Transverse colon (tissue), 3 donors: ENCODE results near the gene LDHD.

Experiments used
- EP300 ChIP-seq: sonication (generic); formaldehyde crosslinking; IDR thresholded peaks from one replicate; pipeline ENCODE4 v1.6.1; 2017; ENCODE audit warnings: antibody characterized with exemption, low read depth
- POLR2A ChIP-seq: fragments of 450-650 bp; IDR thresholded peaks from one replicate; pipeline ENCODE4 v1.6.1; 2016; ENCODE audit warnings: antibody characterized with exemption, mild to moderate bottlenecking, moderate library complexity
- TF ChIP-seq, protein P1 (sequence below), 5 experiments: fragments of 200-600 bp in 3 of 5; fragments of 450-650 bp in 2 of 5; sonication (generic) in 3 of 5; IDR thresholded peaks; 1 replicate in 2 of 5; 2 replicates in 3 of 5; pipeline ENCODE4 v1.5.1; 2016 to 2017; ENCODE audit warnings: antibody characterized with exemption in 5 of 5, inconsistent platforms in 3 of 5, mild to moderate bottlenecking in 2 of 5, moderate library complexity in 1 of 5

- TF ChIP-seq, protein P1, sequence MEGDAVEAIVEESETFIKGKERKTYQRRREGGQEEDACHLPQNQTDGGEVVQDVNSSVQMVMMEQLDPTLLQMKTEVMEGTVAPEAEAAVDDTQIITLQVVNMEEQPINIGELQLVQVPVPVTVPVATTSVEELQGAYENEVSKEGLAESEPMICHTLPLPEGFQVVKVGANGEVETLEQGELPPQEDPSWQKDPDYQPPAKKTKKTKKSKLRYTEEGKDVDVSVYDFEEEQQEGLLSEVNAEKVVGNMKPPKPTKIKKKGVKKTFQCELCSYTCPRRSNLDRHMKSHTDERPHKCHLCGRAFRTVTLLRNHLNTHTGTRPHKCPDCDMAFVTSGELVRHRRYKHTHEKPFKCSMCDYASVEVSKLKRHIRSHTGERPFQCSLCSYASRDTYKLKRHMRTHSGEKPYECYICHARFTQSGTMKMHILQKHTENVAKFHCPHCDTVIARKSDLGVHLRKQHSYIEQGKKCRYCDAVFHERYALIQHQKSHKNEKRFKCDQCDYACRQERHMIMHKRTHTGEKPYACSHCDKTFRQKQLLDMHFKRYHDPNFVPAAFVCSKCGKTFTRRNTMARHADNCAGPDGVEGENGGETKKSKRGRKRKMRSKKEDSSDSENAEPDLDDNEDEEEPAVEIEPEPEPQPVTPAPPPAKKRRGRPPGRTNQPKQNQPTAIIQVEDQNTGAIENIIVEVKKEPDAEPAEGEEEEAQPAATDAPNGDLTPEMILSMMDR (IDR thresholded peaks at IDR 0.05), result no peak
- TF ChIP-seq POLR2A (peak; percentile 42), EP300 (no peak)
These were observed 52.0 kb downstream of the LDHD start for GRCh38 chr16:75064403-75065148.
